Mesodermal cell (in vitro differentiated cells): ENCODE data around the gene CSTPP1.

Source experiments
- H3K27ac ChIP-seq: 2 replicates; pipeline ENCODE4 v1.7.0; 2013; ENCODE audit warnings: mild to moderate bottlenecking, low read depth, low read length, moderate library complexity; ENCODE audit not compliant: severe bottlenecking
- H3K36me3 ChIP-seq: 2 replicates; pipeline ENCODE4 v1.7.1; 2013; ENCODE audit warnings: mild to moderate bottlenecking, low read length, moderate library complexity; ENCODE audit not compliant: control insufficient read depth, insufficient read depth
- H3K4me1 ChIP-seq: one replicate; pipeline ENCODE4 v1.7.1; 2013; ENCODE audit warnings: mild to moderate bottlenecking, low read length; ENCODE audit not compliant: insufficient read depth, control insufficient read depth, poor library complexity, severe bottlenecking
- H3K4me3 ChIP-seq: 2 replicates; pipeline ENCODE4 v1.7.0; 2013; ENCODE audit warnings: low read length, control low read depth, mild to moderate bottlenecking; ENCODE audit not compliant: insufficient read depth, poor library complexity, severe bottlenecking; ENCODE audit errors: extremely low read depth
- H3K9me3 ChIP-seq: 2 replicates; pipeline ENCODE4 v1.7.1; 2013; ENCODE audit warnings: mild to moderate bottlenecking, low read length, moderate library complexity; ENCODE audit not compliant: control insufficient read depth
- WGBS, 2 experiments: methylation state at CpG; one replicate each; pipeline ENCODE4 v1.1.5; 2013; ENCODE audit warnings: missing lambda C conversion rate in 2 of 2; ENCODE audit not compliant: insufficient coverage in 2 of 2; 5-methylcytosine and 5-hydroxymethylcytosine counted together

CSTPP1 gene

DNA sequence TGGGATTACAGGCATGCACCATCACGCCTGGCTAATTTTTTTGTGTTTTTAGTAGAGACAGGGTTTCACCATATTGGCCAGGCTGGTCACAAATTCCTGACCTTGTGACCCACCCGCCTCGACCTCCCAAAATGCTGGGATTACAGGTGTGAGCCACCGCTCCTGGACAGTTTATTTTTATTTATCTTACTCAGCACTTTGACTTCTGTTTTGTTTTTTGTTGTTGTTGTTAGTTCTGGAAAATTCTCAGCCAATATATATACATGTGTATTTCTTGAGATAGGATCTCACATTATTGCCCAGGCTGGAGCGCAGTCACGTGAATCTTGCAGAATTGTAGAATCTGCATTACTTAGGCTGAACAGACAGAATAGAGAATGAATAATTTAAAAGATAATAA is 107.6 kb downstream of the CSTPP1 start:
- Histone ChIP-seq H3K4me3 (no peak overlapping the region), H3K4me1 (no peaks in the 10 kb centered on the region), H3K9me3 (no peaks in the 10 kb centered on the region), H3K36me3 (no peaks in the 10 kb centered on the region), H3K27ac (no peak overlapping the region)
- 90 to 100% methylated on average over 2 of the region's 6 CpGs for WGBS, 2 experiments

GRCh38 chr11:47047972-47048371 is 111.4 kb downstream of the CSTPP1 start:
- no CpG with 5 or more reads among the region's 1 CpG for WGBS, 2 experiments
- Histone ChIP-seq H3K9me3 (no peaks in the 10 kb centered on the region), H3K4me1 (peaks cover 3% of the 10 kb centered on the region), H3K36me3 (no peaks in the 10 kb centered on the region), H3K4me3 (no peak overlapping the region), H3K27ac (no peak overlapping the region)

DNA sequence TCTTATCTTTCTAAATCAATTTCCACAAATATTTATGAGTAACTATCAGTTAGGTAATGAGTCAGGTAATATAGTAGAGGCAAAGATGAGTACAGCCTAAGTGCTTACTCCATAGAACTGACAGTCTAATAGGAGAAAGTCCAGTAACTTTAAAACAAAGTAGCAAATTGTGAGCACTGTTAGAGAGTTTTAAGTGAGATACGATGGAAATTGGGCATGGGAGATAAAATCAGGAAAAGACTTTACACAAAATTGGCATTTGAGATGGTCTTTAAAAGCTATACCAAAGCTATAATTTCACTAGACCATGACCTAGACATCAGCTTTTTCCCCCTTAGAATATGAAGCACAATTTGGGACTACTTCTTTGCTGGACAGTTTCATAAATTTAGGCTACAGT is 113.7 kb downstream of the CSTPP1 start:
- WGBS, 2 experiments = 100% methylated on average over 1 of the region's 1 CpG; no CpG with 5 or more reads in 1 of the 2 experiments
- H3K9me3 ChIP-seq = no peaks in the 10 kb centered on the region
- no peak overlapping the region for H3K27ac ChIP-seq
- H3K36me3 ChIP-seq = no peaks in the 10 kb centered on the region
- H3K4me1 ChIP-seq = peaks cover 3% of the 10 kb centered on the region
- no peak overlapping the region for H3K4me3 ChIP-seq

GRCh38 chr11:47051217-47051616 is 114.7 kb downstream of the CSTPP1 start:
- Histone ChIP-seq H3K4me1 (peaks cover 9% of the 10 kb centered on the region), H3K4me3 (no peak overlapping the region), H3K36me3 (no peaks in the 10 kb centered on the region), H3K27ac (no peak overlapping the region), H3K9me3 (no peaks in the 10 kb centered on the region)
- WGBS, 2 experiments = 100% methylated on average over 1 of the region's 1 CpG; no CpG with 5 or more reads in 1 of the 2 experiments

- Histone ChIP-seq H3K9me3 (no peaks in the 10 kb centered on the region), H3K36me3 (no peaks in the 10 kb centered on the region), H3K4me1 (peaks cover 17% of the 10 kb centered on the region), H3K4me3 (no peak overlapping the region), H3K27ac (no peak overlapping the region)
- 91 to 96% methylated on average over 4 to 7 of the region's 7 CpGs for WGBS, 2 experiments
Measured at GRCh38 chr11:47052165-47052564, 115.6 kb downstream of the CSTPP1 start.

GRCh38 chr11:47052576-47052975 is 116.0 kb downstream of the CSTPP1 start:
- H3K9me3 ChIP-seq = no peaks in the 10 kb centered on the region
- peaks cover 17% of the 10 kb centered on the region for H3K4me1 ChIP-seq
- H3K36me3 ChIP-seq = no peaks in the 10 kb centered on the region
- no peak overlapping the region for H3K4me3 ChIP-seq
- no peak overlapping the region for H3K27ac ChIP-seq

DNA sequence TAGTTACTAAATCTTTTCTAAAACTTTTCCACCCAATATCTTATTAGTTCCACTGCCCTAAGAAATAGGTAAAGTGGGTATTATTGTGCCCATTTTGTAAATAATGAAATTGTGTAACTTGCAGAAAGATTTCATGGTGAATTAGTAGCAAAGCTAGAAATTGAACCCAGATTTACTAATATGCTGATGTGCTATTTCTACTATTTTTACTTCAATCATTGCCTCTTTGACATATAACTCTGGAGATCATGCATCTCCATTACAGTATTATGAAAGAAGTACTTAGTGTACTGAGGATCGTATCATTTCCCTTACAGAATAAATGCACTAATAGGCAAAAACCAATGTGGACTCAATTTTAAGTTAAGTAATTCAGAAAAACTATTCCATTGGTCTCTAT is 119.0 kb downstream of the CSTPP1 start:
- H3K9me3 ChIP-seq = no peaks in the 10 kb centered on the region
- peaks cover 17% of the 10 kb centered on the region for H3K4me1 ChIP-seq
- no CpG with 5 or more reads among the region's 1 CpG for WGBS, 2 experiments
- no peak overlapping the region for H3K27ac ChIP-seq
- no peaks in the 10 kb centered on the region for H3K36me3 ChIP-seq
- H3K4me3 ChIP-seq = no peak overlapping the region

DNA sequence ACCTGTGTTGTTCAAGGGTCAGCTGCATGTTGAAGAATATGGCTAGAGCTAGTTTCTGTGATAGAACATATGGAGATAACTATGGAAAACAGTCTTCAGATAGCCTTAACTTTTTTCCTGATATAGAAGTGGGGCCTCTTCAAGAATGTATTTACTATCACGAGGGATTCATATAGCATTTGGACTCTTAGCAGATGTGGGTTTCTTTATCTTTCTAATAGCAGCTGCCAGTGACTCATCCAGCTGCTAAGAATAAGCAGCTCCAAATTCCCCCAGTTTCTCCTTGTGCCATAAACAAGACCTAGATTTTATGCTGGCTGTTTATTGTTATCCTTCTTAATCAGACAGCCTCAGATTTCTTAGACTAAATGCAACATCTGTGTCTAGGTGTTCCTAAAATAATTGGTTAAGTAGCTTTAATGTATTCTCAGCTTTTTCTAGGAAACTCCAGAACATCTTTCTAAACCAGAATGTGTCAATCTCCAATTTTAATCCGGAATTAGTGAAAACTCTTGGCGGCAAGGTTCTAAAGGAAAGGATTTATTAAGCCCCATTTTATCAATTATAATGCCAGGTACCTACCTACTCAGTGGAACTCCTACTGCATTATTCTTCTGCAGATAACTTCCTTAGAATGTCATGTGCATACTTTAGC is 119.8 kb downstream of the CSTPP1 start:
- H3K4me3 ChIP-seq = no peak overlapping the region
- no peaks in the 10 kb centered on the region for H3K9me3 ChIP-seq
- no peaks in the 10 kb centered on the region for H3K36me3 ChIP-seq
- H3K4me1 ChIP-seq = peaks cover 21% of the 10 kb centered on the region
- WGBS, 2 experiments = 83 to 92% methylated on average over 2 of the region's 3 CpGs
- peak overlapping the region; percentile 73 for H3K27ac ChIP-seq

GRCh38 chr11:47057365-47057764 is 120.8 kb downstream of the CSTPP1 start:
- no peaks in the 10 kb centered on the region for H3K9me3 ChIP-seq
- no peak overlapping the region for H3K4me3 ChIP-seq

GRCh38 chr11:47060807-47061206 is 124.2 kb downstream of the CSTPP1 start:
- WGBS, 2 experiments = no CpG with 5 or more reads among the region's 2 CpGs
- H3K27ac ChIP-seq = peak overlapping the region; percentile 30

More at GRCh38 chr11:47057365-47057764, 120.8 kb downstream of the CSTPP1 start:
- no peaks in the 10 kb centered on the region for H3K36me3 ChIP-seq
- H3K4me1 ChIP-seq = peaks cover 23% of the 10 kb centered on the region
- H3K27ac ChIP-seq = no peak overlapping the region

DNA sequence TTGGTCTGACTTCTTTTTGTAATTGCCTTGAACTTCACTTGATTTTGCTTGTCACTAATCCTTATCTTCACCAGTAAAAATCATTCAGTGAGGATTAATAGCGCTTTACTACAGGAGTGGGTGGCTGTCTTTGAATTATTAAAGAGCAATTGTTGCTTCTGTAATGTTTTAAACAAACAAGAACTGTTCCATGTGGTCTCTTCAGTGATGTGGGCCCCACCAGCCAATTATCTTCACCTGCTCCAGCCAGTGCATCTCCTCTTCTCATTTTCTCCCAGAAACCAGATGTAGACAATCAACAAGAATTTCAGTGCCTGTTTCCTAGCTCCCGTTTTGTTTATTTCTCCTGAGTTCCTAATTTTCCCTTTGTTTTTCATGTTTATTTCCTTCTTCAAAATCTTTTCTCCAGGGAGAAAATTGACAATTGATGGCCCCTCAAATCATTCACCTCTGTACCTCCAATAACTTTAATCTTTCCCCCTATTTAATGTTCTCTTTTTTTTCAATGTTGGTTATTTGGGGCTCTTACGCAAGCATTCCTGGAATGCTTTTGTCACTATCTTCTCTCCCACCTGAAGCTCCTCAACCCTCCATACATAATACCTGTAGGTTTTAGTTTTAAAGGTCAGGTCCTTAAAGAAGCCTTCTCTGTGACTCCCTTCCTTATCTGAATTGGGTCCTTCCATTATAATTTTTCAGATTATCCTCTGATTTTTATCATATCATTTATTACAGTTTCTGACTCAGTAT is 125.0 kb downstream of the CSTPP1 start:
- WGBS, 2 experiments = 43 to 76% methylated on average over 1 of the region's 3 CpGs
- Histone ChIP-seq H3K9me3 (no peaks in the 10 kb centered on the region), H3K4me1 (peaks cover 13% of the 10 kb centered on the region), H3K27ac (no peak overlapping the region), H3K4me3 (no peak overlapping the region), H3K36me3 (no peaks in the 10 kb centered on the region)

More at GRCh38 chr11:47060807-47061206, 124.2 kb downstream of the CSTPP1 start:
- Histone ChIP-seq H3K4me3 (no peak overlapping the region), H3K36me3 (no peaks in the 10 kb centered on the region), H3K9me3 (no peaks in the 10 kb centered on the region), H3K4me1 (peaks cover 21% of the 10 kb centered on the region)
